Ishikawa (cell line): ENCODE results near the gene FIZ1.

ENCODE experiments used
- CEBPB ChIP-seq: IDR thresholded peaks from 2 replicates; pipeline ENCODE4 v1.6.1; 2012
- CREB1 ChIP-seq: IDR thresholded peaks from 2 replicates; pipeline ENCODE4 v1.6.1; 2012; ENCODE audit warnings: low read depth
- EGR1 ChIP-seq: IDR thresholded peaks from 2 replicates; pipeline ENCODE4 v1.6.1; 2012
- EP300 ChIP-seq: IDR thresholded peaks from 2 replicates; pipeline ENCODE4 v1.6.1; 2012; ENCODE audit warnings: borderline replicate concordance
- FOXM1 ChIP-seq: IDR thresholded peaks from 2 replicates; pipeline ENCODE4 v1.6.1; 2012; ENCODE audit warnings: low read depth, borderline replicate concordance
- NFIC ChIP-seq: IDR thresholded peaks from 2 replicates; pipeline ENCODE4 v1.6.1; 2012
- RAD21 ChIP-seq: IDR thresholded peaks from 2 replicates; pipeline ENCODE4 v1.6.1; 2012; ENCODE audit warnings: low read depth
- TAF1 ChIP-seq: IDR thresholded peaks from 2 replicates; pipeline ENCODE4 v1.6.1; 2012; ENCODE audit warnings: low read depth, mild to moderate bottlenecking
- TCF12 ChIP-seq: IDR thresholded peaks from 2 replicates; pipeline ENCODE4 v1.6.1; 2012; ENCODE audit warnings: low read depth
- TEAD4 ChIP-seq: IDR thresholded peaks from 2 replicates; pipeline ENCODE4 v1.6.1; 2012
- YY1 ChIP-seq: IDR thresholded peaks from 2 replicates; pipeline ENCODE4 v1.6.1; 2012; ENCODE audit warnings: low read depth
- ZBTB7A ChIP-seq: IDR thresholded peaks from 2 replicates; pipeline ENCODE4 v1.6.1; 2012; ENCODE audit warnings: low read depth
- TF ChIP-seq, protein P1 (sequence below): IDR thresholded peaks from 2 replicates; pipeline ENCODE4 v1.6.1; 2012; ENCODE audit warnings: low read depth, mild to moderate bottlenecking
- TF ChIP-seq, protein P2 (sequence below): IDR thresholded peaks from 2 replicates; pipeline ENCODE4 v1.6.1; 2012
- TF ChIP-seq, protein P3 (sequence below): IDR thresholded peaks from 2 replicates; pipeline ENCODE4 v1.6.1; 2012

Gene FIZ1

DNA sequence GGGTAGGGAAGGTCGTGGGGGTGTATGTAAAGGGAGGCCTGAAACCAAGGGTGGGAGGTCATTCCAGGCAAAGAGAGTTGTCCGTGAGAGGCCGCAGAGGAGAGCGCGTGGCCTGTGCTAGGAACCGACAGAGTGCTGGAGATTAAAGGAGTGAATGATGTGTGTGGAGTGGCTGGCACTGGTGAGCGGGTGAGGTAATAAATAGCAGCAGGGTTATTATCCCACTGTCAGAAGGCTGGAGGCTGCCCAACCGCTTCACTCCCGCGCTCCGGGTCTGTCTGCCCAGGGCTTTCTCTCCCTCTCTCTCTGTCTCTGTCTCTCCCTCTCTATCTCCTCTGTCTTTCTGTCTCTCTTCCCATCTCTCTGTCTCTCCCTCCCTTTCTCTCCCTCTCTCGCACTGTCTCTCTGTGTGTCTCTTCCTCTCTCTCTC, 36.0 kb downstream of the FIZ1 start:
- no peak for TF ChIP-seq ZBTB7A
- TF ChIP-seq, protein P1, sequence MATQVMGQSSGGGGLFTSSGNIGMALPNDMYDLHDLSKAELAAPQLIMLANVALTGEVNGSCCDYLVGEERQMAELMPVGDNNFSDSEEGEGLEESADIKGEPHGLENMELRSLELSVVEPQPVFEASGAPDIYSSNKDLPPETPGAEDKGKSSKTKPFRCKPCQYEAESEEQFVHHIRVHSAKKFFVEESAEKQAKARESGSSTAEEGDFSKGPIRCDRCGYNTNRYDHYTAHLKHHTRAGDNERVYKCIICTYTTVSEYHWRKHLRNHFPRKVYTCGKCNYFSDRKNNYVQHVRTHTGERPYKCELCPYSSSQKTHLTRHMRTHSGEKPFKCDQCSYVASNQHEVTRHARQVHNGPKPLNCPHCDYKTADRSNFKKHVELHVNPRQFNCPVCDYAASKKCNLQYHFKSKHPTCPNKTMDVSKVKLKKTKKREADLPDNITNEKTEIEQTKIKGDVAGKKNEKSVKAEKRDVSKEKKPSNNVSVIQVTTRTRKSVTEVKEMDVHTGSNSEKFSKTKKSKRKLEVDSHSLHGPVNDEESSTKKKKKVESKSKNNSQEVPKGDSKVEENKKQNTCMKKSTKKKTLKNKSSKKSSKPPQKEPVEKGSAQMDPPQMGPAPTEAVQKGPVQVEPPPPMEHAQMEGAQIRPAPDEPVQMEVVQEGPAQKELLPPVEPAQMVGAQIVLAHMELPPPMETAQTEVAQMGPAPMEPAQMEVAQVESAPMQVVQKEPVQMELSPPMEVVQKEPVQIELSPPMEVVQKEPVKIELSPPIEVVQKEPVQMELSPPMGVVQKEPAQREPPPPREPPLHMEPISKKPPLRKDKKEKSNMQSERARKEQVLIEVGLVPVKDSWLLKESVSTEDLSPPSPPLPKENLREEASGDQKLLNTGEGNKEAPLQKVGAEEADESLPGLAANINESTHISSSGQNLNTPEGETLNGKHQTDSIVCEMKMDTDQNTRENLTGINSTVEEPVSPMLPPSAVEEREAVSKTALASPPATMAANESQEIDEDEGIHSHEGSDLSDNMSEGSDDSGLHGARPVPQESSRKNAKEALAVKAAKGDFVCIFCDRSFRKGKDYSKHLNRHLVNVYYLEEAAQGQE, result no peak

DNA sequence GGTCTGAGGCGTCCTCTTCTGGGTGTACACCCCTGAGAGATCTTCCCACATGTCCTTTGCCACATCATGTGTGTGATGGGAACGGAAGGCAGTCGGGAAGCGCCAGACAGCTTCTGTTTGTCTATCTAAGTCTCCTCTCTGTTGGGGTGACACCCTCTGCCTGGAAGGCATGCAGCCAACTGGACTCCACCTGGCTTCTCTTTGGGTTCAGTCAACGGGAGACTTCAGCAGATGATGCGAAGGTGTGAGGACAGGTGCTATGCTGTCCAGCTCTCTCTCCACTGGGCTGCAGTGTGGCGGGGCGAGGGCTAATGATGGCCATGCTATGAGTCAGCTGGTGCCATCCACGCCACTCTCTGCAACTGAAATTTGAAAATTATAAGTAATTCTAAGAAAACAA, 39.6 kb downstream of the FIZ1 start:
- TF ChIP-seq, protein P1, result no peak
- TF ChIP-seq, protein P2, sequence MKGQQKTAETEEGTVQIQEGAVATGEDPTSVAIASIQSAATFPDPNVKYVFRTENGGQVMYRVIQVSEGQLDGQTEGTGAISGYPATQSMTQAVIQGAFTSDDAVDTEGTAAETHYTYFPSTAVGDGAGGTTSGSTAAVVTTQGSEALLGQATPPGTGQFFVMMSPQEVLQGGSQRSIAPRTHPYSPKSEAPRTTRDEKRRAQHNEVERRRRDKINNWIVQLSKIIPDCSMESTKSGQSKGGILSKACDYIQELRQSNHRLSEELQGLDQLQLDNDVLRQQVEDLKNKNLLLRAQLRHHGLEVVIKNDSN, result no peak
- TF ChIP-seq TCF12, result no peak
- no peak for TF ChIP-seq EP300
- no peak for TF ChIP-seq NFIC
- no peak for TF ChIP-seq EGR1
- no peak for TF ChIP-seq TEAD4
- TF ChIP-seq FOXM1, result no peak
- TF ChIP-seq CEBPB, result no peak
- TF ChIP-seq TAF1, result no peak
- no peak for TF ChIP-seq ZBTB7A
- TF ChIP-seq, protein P3, sequence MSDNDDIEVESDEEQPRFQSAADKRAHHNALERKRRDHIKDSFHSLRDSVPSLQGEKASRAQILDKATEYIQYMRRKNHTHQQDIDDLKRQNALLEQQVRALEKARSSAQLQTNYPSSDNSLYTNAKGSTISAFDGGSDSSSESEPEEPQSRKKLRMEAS, result no peak
- no peak for TF ChIP-seq RAD21
- TF ChIP-seq YY1, result no peak
- TF ChIP-seq CREB1, result no peak

DNA sequence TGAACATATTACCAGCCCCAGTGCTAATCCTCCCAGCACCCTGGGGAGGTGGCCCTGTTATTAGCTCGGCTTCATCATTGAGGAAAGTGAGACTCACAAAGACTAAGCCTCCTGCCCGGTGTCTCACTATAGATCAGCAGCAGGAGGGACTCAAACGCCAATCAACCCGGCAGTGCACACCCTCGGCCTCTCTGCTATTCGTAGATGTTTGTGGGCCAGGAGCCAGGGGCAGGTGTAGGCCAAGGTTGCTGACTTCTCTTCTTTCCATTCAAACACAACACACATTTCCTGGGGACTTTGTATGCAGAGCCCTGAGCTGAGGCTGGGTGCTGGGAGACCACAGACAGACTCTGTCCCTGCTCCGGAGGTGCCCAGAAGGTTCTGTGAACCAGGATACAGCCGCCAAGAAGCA, 44.6 kb downstream of the FIZ1 start:
- TF ChIP-seq, protein P1, result no peak

DNA sequence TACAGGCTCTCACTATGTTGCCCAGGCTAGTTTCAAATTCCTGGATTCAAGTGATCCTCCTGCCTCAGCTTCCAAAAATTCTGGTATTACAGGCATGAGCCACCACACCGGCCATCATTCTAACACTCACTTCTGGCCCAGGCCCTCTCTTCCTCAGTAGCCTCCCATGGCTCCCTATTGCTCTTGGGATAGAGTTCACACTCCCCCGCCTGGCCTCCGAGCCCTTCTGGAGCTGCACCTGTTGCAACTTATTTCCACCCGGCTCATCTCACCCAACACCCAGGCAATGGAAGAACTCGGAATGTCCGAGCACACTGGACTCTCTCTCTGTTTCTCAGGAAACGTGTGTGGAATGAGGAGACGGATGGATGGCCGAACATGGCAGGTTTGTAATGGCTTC, 45.0 kb downstream of the FIZ1 start:
- no peak for TF ChIP-seq FOXM1
- no peak for TF ChIP-seq TCF12
- no peak for TF ChIP-seq RAD21
- TF ChIP-seq, protein P3, result no peak

DNA sequence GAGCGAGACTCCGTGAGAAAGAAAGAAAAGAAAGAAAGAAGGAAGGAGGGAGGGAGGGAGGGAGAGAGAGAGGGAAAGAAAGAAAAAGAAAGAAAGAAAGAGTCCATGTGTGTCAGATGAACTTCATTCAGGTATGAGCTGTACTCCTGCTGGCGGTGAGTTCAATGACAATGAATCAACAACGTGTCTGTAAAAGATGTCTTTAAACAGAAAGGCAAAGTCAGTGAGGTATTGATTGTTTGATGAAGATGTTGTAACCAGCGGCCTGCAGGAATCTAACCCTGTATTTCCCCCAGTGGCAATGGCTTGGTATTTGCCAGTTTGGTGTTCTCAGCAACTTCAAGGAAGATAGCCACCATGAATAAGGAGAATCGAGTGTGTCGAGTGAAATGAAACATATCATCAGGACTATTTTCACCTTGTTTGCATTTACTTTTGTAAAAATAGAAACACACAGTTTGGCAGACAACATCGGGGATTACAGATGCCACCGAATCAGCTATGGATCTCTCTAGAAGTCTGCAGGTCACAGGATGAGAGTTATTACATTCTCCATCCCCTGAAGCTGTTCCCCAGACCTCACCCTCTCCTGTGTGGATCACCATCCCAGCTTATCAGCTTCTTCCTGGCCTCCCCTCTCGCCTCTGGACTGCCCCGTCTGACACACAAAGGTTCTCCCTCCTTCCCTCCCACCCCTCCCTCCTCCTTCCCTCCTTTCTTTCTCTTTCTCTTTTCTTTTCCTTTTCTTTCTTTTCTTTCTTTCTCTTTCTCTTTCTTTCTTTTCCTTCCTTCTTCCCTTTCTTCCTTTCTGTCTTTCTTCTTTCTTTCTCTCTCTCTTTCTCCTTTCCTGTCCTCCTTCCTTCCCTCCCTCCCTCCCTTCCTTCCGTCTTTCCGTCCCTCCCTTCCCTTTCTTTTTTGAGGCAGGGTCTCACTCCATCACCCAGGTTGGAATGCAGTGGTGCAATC, 45.8 kb downstream of the FIZ1 start:
- TF ChIP-seq YY1, result no peak

DNA sequence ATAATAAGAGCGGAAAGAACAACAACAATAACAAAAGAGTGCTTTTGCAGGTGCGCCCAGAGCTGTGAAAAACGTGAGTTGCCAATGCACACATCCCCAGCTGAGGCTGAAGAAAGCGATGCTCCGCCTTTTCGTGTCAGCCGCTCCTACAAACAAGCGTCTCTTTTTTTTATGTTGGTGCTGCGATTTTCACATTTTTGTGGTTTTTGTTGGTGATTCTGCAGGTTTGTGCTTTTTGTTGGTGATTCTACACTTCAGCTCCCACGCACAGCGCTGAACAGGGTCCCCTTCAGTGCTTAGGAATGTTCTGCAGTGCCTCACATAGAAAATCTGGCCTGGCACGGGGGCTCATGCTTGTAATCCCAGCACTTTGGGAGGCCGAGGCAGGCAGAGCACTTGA, 46.7 kb downstream of the FIZ1 start:
- TF ChIP-seq TAF1 (no peak), CEBPB (no peak), CREB1 (no peak), FOXM1 (no peak), TEAD4 (no peak), YY1 (no peak), ZBTB7A (no peak), EGR1 (no peak), RAD21 (no peak), NFIC (no peak), EP300 (no peak), TCF12 (no peak)
- TF ChIP-seq, protein P1, result no peak
- TF ChIP-seq, protein P3, result no peak
- TF ChIP-seq, protein P2, result no peak
